Measurements from ENCODE around the gene DMRT3.

- TF ChIP-seq TSHZ1 (tag by site-specific recombination; IDR thresholded peaks at IDR 0.05; ENCODE audit: borderline replicate concordance) (no peak), GLIS1 (tag by site-specific recombination; IDR thresholded peaks at IDR 0.05) (no peak), ZNF488 (tag by site-specific recombination; IDR thresholded peaks at IDR 0.05) (no peak), CTCF (tag by site-specific recombination; IDR thresholded peaks at IDR 0.05) (no peak), ZNF514 (tag by site-specific recombination; IDR thresholded peaks at IDR 0.05) (no peak), ZNF658 (tag by site-specific recombination; IDR thresholded peaks at IDR 0.05) (no peak), ZNF629 (tag by site-specific recombination; IDR thresholded peaks at IDR 0.05) (no peak), ZNF585B (tag by site-specific recombination; IDR thresholded peaks at IDR 0.05) (no peak), ZNF513 (tag by site-specific recombination; IDR thresholded peaks at IDR 0.05) (no peak), YY1 (tag by site-specific recombination; IDR thresholded peaks at IDR 0.05) (no peak), ZNF530 (tag by site-specific recombination; IDR thresholded peaks at IDR 0.05; ENCODE audit: low read depth) (no peak)
Observed at GRCh38 chr9:948497-948896, 28.0 kb upstream of the DMRT3 start.
